ENCODE data around the gene ZC3HAV1L.

DNA sequence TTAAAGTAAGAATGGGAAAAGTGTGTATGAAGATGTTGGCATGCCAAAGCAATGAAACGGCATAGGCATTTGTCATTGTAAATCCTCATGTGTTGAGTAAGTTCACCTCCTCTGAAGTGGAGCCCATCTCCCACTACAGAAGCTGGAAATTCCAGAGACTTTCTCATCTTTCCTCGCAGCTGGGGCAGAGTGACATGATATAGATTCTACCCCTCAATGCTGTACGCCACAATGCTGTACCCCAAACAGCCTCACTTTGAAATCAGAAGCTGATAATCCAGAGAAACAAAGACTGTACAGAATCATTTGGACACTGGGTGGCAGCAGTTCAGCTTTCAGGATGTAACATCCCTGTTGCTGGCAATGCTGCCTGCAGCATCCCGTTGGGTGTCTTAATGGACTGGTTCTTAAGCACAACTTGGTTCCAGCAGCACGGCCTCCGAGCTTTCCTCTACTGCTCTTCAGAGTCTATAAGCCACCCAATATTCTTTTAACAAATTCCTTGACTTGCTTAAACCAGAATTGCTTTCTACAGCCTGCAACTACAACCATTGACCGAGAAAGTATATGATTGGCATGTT, 18.8 kb downstream of the ZC3HAV1L start:
- TF ChIP-seq POLR2A (IDR thresholded peaks at IDR 0.05), result no peak
- TF ChIP-seq CTCF (IDR thresholded peaks at IDR 0.05), result peak; percentile 29 to 62 (median 55)

Data from body of pancreas (tissue), 4 donors.